ENCODE data around the gene MYH14. TPM values are rescaled to one million over a fixed set of nuclear protein-coding genes. Genes with fewer than 3 reads are reported as not detected.
"Not testable (repeated sequence)": the region's sequence is repeated elsewhere in the genome, so short reads cannot be mapped to it uniquely, and the experiment has no call there.

MYH14 gene
- total and polyA plus RNA-seq, 2 experiments from 2014 or later = 1.8 to 3.0 TPM

DNA sequence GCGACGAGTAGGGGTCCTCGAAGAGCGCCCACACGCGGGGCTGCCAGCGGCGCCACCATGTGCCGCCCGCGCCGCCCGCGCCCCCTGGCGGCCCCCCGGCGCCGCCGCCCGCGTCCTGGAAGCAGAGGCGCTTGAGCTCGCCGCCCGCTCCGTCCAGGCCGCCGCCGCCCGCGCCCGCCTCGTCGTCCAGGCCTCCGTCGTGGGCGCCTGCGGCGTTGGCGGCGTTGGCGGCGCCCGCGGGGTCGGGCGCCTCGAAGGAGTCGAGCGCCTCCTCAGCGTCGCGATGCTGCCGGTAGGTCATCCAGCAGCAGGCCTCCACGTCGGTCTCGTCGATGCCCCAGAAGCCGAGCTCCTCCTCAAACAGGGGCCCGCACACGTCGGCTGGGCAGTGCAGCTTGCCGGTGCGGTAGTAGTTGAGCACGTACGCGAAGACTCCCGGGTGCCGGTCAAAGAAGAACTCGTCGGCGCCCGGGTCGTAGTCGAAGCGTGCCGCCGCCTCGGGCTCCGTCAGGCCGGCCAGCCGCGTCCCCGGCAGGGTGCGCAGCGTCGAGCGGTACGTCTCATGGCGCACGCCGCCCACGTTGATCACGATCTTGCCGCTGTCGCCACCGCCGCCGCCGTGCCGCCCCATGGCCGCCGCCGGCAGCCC is 124.9 kb downstream of the MYH14 start:
- Histone ChIP-seq H3K27ac (no peak overlapping the region), H3K4me1 (ENCODE audit: low read depth) (peaks cover 33% of the 10 kb centered on the region), H3K9me3 (ENCODE audit: low read depth) (no peaks in the 10 kb centered on the region), H3K36me3 (peaks cover 2% of the 10 kb centered on the region), H3K4me3 (peak overlapping the region; percentile 36), H3K27me3 (no peaks in the 10 kb centered on the region)
- peak in 1 of 2 donors; percentile 48 for DNase-seq (ENCODE audit: low read depth in 1 of 2, low spot score in 1 of 2)
- TF ChIP-seq, protein P1, sequence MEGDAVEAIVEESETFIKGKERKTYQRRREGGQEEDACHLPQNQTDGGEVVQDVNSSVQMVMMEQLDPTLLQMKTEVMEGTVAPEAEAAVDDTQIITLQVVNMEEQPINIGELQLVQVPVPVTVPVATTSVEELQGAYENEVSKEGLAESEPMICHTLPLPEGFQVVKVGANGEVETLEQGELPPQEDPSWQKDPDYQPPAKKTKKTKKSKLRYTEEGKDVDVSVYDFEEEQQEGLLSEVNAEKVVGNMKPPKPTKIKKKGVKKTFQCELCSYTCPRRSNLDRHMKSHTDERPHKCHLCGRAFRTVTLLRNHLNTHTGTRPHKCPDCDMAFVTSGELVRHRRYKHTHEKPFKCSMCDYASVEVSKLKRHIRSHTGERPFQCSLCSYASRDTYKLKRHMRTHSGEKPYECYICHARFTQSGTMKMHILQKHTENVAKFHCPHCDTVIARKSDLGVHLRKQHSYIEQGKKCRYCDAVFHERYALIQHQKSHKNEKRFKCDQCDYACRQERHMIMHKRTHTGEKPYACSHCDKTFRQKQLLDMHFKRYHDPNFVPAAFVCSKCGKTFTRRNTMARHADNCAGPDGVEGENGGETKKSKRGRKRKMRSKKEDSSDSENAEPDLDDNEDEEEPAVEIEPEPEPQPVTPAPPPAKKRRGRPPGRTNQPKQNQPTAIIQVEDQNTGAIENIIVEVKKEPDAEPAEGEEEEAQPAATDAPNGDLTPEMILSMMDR (IDR thresholded peaks at IDR 0.05; ENCODE audit: low read depth, low read length) = no peak

DNA sequence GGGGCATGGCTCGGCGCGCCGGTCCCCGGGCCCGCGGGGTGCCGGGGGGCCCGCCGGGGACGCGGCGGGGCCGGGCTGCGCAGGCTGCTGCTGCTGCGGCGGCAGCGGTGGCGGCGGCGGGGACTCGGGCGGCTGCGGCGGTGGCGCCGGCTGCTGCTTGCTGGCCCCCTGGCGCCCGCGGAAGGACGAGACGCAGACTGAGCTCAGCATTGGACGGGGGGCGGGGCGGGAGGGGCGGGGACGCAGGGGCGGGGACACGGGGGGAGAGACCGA is 125.4 kb downstream of the MYH14 start:
- no peaks in the 10 kb centered on the region for H3K27me3 ChIP-seq
- no peaks in the 10 kb centered on the region for H3K36me3 ChIP-seq
- H3K27ac ChIP-seq = no peak overlapping the region
- DNase-seq (ENCODE audit: low read depth in 1 of 2, low spot score in 1 of 2) = no peak
- no peak overlapping the region for H3K4me3 ChIP-seq
- H3K4me1 ChIP-seq (ENCODE audit: low read depth) = peaks cover 33% of the 10 kb centered on the region
- TF ChIP-seq, protein P1 (IDR thresholded peaks at IDR 0.05; ENCODE audit: low read depth, low read length) = no peak
- H3K9me3 ChIP-seq (ENCODE audit: low read depth) = no peaks in the 10 kb centered on the region

DNA sequence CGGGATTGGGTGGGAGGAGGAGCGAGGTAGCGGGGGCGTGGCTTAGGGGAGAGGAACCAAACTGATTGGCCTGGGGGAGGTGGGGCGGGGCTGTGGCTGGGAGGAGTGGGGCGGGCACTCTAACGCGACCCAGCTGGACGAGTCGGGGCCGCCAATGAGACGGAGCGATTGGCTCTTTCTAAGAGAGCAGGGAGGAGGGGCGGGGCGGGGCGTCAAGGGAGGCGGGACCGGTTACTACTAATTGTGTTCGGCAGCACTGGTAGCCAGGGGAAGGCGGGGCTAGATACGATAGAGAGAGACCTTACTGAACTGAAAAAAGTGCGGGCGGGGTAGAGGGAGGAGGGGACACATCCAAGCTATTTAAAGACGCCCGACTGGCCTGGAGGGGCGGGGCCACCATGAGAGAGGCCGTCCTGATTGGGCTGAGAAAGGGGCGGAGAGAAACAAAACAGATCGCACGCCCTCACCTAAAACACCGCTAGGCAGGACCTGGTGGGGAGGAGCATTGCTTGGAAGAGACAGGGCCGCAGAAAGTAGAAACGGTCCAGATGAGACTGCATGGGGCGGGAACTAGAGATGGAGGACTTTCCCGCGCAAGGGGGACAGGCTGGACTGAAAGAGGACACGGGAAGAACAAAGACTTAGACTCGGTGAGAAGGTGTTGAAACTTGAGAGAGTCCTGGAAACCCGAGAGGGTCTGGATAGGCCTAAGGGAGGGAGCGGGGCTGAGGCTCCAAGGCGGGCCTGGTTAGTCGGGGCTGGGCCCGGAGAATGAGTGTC is 125.9 kb downstream of the MYH14 start, which contains the start of gene KCNC3:
Gene KCNC3, minus strand, starts transcription at position 232 of the 780 bp plus-strand sequence. CDS start 295 bp downstream, outside the sequence.
- peak; percentile 99 to 100 for DNase-seq (ENCODE audit: low read depth in 1 of 2, low spot score in 1 of 2)
- H3K36me3 ChIP-seq = no peaks in the 10 kb centered on the region
- H3K9me3 ChIP-seq (ENCODE audit: low read depth) = no peaks in the 10 kb centered on the region
- peak within 1 kb of the TSS; percentile 36 for H3K4me3 ChIP-seq
- no peaks in the 10 kb centered on the region for H3K27me3 ChIP-seq
- TF ChIP-seq, protein P1 (IDR thresholded peaks at IDR 0.05; ENCODE audit: low read depth, low read length) = no peak
- H3K4me1 ChIP-seq (ENCODE audit: low read depth) = peaks cover 33% of the 10 kb centered on the region
- peak within 1 kb of the TSS; percentile 57 for H3K27ac ChIP-seq

DNA sequence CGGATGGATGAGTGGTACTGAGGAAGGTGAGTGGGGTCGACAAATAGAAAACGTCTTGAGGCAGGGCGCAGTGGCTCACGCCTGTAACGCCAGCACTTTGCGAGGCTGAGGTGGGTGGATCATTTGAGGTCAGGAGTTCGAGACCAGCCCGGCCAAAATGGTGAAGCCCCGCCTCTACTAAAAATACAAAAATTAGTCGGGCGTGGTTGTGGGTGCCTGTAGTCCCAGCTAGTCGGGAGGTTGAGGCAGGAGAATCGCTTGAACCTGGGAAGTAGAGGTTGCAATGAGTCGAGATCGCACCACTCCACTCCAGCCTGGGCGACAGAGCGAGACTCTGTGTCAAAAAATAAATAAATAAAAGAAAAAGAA is 126.5 kb downstream of the MYH14 start:
- H3K4me1 ChIP-seq (ENCODE audit: low read depth) = peaks cover 33% of the 10 kb centered on the region
- not testable (repeated sequence) for H3K9me3 ChIP-seq (ENCODE audit: low read depth); DNase-seq (ENCODE audit: low read depth in 1 of 2, low spot score in 1 of 2); H3K27me3 ChIP-seq; H3K36me3 ChIP-seq
- peak overlapping the region; percentile 57 for H3K27ac ChIP-seq
- H3K4me3 ChIP-seq = peak overlapping the region; percentile 32

DNA sequence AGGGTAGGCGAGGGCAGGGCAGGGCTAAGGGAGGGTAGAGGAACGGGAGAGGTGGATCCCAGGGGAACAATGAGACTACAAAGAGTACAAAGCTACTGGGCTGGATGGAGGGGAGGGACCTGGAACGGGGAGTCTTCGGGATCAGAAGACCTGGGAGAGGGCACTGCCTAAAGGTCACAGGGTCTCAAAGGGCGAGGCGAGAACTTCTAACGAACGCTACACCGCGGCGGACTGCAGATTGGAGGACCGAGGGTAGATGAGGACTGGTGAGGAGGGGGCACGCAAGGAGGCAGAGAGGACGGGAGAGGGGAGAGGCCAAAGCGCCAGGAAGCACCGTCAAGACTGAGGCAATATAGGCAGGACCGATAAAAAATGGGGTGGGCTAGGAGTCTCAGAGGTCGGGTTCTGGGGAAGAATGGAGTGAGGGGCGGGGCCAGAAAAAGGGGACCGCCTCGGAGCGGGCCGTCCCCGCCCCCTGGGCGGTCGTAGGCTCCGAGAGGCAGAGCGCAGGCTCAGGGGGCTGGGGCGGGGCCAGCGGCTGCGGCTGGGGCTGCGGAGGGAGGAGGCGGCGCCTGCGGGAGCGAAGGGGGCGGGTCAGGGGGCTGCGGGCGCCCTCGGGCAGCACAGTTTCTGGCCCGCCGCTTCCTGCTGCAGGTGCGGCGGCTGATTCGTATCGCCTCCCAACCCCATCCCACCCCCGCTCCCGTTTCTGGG is 127.1 kb downstream of the MYH14 start:
- TF ChIP-seq, protein P1 (IDR thresholded peaks at IDR 0.05; ENCODE audit: low read depth, low read length) = no peak
- peak overlapping the region; percentile 57 for H3K27ac ChIP-seq

More for the DNA sequence above, 127.1 kb downstream of the MYH14 start:
- Histone ChIP-seq H3K4me1 (ENCODE audit: low read depth) (peaks cover 28% of the 10 kb centered on the region), H3K9me3 (ENCODE audit: low read depth) (no peaks in the 10 kb centered on the region), H3K36me3 (no peaks in the 10 kb centered on the region), H3K4me3 (peak overlapping the region; percentile 46), H3K27me3 (no peaks in the 10 kb centered on the region)
- peak; percentile 75 to 96 for DNase-seq (ENCODE audit: low read depth in 1 of 2, low spot score in 1 of 2)

Measured in cardiac muscle cell (in vitro differentiated cells and primary cell).